Measurements from ENCODE around the gene TCF4. TPM values are rescaled to one million over a fixed set of nuclear protein-coding genes. Genes with fewer than 3 reads are reported as not detected.

The TCF4 gene
- total RNA-seq, 1 donor from 2014 or later = 459 TPM

DNA sequence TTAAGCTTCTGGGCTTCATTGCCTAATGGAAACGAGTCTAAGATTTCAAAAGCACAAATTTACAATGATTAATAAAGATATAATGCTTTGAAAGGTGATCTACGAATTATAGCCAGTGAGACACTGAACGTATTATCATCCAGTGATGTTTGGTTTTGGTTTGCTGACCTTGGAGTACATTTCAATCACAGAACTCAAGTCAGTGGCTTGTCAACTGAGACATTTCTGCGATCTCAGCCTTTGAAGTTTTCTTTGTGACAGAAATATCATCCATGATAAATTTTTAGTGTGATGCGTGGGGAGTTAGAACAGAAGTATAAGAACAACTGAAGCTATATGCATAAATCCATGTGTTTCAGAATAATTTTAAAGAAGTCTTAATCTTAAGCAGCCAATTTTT lies 263.8 kb downstream of the TCF4 start:
- DNase-seq (ENCODE audit: low read depth in 2 of 2) = no peak

DNA sequence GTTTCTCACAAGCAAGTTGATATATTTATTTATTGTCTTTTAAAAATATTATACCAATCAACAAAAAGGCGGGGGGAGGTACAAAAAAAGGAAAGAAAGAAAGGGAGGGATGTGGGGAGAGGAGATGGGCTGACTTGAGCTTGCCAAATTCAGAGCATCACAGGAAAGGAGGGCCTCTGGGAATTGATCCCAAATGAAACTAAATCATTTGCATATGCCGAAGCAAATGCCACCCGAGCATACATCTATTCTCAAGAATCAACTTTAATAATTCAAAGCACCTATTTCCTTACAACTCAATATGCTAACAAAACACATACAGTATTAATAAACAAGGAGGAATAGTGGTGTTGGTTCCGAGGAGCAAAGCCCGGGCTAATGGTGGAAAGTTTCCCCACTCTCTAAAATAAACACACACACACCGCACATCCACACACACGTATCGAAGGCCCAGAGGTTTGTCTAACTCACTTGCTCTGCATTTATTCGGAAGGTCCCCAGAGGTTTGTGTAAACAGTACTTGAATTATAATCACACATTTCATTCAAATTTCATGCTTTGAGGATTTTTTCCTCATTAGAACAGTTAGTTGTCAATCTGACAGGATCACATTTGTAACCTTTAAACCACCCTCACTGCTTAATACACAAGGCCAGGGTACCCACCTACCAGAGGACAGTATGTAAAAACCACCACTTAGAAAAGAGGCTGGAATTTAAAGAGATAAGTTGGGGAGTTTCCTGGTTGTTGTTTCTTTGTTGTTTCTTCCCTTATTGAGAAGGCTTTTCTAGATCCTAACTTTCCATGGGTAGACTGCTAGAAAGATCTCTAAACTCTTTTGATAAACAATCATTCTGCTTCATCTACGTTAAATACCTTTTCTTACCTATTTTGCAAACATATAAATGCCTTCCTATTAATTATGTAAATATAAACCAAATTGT lies 264.7 kb downstream of the TCF4 start:
- DNase-seq (ENCODE audit: low read depth in 2 of 2) = no peak

DNA sequence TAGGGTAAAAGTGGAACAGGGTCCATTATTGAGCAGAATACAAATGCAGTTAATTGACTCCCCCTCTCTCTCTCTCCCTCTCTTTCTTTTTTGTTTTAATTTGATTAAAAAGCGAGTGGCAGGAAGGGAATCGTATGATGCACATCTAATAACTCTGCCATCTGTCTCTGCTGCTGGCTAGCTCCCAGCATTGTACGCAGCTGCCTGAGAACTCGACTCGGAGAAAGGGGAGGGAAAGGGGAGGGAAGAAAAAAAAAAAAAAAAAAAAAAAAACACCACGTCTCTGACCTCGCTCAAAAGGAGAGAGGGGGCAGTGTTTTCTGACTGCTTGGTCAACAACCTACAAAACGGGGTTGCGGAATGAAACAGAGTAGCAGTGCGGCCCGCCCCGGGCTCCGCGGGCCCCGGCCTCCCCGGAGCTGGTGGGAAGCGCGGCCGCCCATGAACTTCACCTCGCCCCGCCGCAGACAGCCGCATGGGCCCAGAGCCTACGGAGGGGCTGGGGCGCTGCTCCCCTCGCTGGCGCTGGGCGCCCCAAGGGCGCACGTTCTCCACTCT lies 265.7 kb downstream of the TCF4 start:
- peak; percentile 92 to 96 for DNase-seq (ENCODE audit: low read depth in 2 of 2)

DNA sequence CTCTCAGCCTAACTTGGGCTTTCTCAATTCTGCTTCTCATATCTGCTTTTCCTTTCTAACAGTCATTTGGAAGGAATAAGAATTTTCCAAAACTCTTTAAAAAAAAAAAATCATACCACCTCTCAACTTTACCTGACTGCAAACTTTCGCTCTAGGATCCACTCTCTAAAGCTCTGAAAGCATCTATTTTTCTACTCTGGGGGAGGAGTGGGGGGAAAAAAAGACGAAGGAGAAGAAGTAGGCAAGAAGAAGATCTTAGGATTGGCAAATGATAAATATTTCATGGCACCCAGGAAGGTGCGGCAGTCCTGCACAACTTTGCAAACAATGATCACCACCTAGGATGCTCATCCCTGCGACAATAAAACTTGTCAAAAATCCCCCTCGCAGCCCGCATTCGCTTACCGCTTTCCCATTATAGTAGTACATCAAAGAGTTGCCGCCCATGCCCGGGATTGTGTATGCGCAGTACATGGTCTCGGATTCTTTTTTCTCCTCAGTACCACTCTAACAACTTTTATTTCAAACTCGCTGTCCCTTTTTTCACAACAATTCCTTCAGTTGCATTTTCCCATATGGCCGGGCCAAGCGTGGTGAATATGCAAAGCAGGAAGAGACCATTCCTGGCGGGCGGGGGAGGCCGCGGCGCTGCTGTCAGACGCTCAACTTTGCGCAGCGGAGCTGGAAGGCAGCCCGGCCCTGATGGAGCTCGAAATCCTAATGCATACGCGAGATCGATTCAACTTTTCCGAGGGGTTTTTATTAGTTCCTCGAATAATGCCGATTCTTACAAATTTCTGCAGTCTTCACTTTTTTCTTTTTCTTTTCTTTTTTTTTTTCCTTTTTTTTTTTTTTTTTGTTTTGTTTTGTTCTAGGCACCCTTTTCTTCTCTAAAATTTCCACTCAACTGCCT lies 266.5 kb downstream of the TCF4 start:
- DNase-seq (ENCODE audit: low read depth in 2 of 2) = peak; percentile 89 to 91

DNA sequence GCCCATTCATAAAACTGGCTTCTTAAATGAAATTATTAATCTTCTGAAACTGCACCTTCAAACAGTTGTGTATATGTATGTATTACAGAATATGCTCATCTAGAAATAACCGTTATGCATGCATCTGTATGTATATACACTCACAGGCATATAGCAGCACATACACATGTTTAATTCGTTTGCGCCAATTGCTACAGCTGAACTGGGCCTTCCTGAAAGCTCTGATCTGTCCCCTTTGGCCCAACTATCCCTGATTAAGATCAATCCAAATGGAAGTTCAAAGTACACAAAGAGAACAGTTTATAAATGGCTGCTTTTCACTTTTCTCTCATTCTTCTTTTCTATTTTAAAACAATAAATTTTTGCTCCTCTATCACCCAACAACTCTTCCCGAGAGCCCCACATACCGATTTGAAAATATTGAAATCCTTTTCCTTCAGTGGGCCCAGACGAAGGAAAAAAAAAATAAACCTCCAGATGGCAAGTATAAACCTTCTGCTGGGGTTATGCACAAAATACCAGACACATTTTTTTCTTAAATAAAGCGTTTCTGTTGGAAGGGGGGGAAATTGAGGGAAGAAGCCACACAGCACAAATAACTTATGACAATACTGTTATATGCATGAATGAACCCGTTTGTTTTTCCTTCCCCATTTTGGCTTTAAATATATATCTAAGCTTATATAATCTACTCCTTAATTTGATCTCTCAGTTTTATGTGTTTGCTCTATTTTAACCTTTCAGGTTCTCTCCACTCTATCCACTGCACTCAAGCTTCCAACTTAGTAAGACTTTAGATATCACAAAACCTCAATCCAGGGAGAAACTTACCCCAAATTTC lies 267.3 kb downstream of the TCF4 start:
- DNase-seq (ENCODE audit: low read depth in 2 of 2) = peak in 1 of 2 donors; percentile 43

DNA sequence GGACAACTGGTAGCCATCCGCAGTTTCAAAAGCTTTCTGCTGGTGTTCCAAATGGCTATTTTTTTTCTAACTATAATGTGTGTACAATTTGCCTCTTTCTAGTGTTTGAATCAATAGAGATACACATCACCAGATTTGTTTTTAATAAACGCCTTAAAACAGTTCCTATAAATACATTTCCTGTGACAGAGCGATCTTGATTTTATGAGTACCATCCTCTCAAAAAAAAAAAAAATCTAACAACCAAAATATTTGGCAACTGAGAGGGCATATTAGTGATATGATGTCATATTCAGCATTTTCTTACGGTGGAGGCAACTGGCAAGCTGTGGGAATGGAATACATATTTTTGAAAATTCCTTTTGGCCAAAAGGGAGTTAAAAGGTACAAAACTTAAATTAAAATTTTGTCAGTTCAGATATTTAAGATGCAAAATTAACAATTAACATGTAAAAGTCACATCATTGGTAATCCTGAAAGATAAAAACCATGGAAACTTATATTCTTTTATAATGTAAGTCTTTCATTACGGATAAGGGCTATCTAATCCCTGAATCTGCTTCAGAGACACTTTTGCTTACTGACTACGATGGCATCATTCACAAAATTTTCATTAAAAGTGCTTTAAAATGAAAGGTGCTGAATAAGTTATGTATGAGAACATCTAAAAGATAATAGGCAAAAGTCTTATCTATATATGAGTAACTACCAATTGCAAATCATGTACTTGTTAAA lies 268.4 kb downstream of the TCF4 start:
- peak in 1 of 2 donors; percentile 61 for DNase-seq (ENCODE audit: low read depth in 2 of 2)

DNA sequence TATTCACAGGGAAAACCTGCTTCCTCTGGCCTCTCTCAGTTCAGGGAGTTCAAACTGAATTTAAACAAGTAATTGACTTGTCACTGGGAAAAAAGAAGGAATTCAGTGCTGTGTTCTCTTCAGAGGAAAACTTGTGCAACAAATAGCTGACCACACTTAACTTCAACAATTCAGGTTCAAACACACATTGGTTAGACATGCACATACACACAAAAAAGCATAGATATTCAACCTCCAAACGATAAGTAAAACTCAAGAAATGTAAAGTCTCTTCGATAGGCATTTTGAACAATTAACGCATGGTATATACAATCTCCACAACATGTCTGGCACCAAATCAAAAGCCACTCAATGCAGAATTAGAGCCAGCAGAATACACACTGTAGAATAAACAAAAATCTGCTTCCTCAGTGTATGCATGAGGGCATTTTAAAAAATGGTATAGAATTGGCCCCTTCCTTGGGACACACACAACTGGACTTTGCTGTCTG lies 269.0 kb downstream of the TCF4 start:
- peak; percentile 71 to 78 for DNase-seq (ENCODE audit: low read depth in 2 of 2)

DNA sequence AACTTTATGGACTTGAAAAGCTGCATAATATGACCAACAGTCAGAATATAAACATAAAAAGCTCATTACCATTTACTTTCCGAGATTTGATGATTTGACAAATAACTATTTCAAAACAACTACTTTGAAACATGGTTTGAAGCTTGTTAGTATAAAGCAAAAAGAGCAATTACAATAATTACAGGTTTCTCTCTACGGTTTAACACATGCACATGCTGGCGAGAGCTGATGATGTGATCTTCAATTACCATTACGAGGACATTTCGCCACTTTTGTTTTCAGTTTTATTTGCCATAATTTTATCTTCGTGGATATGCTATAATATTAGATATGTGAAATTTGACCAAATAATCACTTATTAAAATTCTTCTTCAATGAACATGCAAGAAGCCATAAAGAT lies 270.1 kb downstream of the TCF4 start:
- no peak for DNase-seq (ENCODE audit: low read depth in 2 of 2)

DNA sequence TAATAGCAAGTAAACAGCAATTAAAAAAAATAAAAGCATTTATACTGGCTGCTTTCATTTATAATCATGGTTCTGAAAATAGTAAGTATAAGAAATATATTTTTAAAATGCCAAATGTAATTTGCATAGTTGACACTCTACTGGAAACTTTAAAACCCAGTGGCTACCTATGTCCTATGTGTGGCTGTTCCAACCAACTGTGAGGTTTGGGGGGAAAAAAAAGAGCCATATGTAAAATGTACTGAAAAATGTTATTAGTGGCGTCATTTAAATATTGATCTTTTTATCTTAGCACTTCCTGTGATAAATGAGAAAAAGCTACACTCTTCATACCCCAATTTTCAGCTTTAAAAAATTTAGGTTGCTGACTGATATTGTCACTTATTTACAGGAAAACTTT lies 270.7 kb downstream of the TCF4 start:
- DNase-seq (ENCODE audit: low read depth in 2 of 2) = no peak

DNA sequence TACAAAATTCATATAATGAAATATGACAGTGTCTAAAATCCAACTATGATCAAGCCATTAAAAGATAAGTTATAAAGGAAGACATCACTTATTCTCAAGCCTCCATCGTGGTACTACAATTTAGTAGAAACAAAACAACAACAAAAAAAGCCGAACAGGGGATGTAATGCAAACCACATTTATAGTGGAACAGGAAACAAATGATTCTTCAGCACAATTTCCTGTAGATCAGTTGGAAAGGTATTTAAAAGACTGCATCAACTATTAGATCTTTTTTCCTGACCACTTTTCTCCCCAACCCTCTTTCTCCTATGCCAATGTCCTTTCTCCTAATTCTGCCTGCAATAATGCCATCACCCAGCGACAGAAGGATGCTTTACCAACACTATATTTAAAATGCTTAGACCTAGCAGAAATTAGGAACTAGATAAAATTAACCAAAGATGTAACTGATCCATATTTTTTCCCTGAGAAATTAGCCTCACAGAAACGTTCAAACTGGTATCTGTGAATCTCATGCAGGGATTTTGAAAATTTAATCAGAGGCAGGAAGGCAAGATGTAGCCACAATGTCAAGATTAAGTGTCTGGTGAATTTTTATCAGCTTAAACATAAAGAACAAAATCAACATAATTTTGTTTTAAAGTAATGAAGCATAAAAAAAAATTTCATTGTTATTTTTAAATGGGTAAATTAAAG lies 271.4 kb downstream of the TCF4 start:
- no peak for DNase-seq (ENCODE audit: low read depth in 2 of 2)

DNA sequence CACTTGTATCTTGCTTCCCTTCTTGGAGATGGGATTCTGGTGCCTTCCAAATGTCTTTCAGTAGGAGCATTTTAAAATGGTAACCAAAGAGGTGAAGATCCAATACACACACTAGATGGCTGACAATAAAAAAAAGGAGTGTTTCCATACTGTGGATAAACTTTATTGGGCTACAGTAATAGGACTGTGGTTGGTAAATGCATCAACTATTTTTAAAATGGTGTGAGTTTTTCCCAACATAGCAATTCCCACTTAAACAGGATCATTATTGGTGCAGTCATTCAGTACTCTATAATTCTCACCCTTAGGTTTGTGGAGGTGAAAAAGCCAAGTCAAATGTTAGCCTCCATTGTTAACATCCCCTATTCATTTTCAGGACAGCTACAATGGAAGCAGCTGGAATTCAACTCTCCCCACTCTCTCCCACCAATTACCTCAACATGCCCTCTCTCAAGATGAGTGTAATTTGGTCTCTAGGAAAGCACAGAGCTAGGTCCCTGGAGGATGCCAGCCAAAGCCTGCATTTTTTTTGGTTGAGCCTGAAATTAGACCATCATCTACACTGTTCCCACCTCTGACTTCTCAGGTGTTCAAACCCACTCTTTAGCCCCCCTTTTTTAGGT lies 273.3 kb downstream of the TCF4 start:
- DNase-seq (ENCODE audit: low read depth in 2 of 2) = no peak

DNA sequence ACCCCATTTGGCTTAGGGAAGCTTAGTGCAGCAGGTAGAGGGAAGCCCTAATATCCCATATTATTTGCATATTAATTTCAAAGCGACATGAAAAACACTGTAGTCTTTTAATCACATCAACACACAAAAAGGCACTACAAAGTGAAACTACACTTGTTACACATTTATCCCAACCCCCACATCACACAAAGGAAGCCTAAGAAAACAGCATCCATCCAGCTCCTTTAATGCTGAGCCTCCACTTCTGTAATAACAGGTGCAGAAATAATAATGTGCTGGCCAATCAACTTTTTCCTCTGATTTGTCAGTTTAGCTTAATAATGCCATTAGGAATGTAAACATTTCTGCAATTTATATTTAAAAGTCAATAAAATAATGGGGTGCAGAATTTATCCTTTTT lies 274.0 kb downstream of the TCF4 start:
- no peak for DNase-seq (ENCODE audit: low read depth in 2 of 2)

DNA sequence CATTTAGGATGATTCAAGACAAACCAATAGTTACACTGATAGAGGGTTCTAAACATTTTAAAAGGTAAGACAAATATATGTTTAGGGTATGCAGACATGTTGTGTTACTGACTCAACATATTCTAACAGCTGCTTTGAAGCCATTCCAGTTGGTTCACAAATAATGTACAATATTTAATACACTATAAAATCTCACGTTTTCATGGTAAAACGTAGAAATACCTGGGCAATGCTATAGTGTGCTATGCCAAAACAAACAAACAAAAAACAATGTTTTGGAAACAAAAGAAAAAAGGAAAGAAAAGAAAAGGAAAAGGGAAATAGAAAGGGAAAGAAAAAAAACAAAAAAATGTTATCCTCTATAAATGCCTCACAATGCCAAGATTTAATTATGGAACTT lies 277.1 kb downstream of the TCF4 start:
- DNase-seq (ENCODE audit: low read depth in 2 of 2) = no peak

DNA sequence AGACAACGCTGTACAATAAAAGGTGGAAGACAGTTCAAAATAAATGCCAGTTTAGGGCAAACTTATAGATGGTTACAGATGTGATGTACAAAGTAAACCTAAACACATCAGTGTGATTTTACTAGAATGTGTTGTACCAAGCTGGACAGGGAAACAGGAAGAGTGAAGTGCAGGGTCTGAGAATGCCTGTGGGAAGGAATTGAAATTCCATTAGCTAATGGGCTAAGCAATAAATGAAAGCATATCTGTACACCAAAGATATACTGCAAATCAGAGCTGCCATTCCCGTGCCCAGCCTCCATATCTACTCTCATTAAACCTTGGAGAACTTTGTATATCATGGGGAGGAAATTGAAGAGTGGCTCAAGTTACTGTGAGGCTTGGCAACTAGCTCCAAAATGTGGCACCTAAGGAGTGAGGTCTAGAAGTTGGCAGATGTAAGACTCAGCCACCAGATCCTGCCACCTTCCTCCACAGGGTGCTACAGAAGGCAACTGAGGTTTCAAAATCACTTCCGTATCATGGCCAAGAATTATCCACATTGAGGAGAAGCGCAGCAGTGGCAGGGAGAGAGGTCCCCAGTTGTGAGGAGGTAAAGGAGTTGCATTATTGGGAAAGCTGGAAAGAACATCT lies 277.8 kb downstream of the TCF4 start:
- no peak for DNase-seq (ENCODE audit: low read depth in 2 of 2)

DNA sequence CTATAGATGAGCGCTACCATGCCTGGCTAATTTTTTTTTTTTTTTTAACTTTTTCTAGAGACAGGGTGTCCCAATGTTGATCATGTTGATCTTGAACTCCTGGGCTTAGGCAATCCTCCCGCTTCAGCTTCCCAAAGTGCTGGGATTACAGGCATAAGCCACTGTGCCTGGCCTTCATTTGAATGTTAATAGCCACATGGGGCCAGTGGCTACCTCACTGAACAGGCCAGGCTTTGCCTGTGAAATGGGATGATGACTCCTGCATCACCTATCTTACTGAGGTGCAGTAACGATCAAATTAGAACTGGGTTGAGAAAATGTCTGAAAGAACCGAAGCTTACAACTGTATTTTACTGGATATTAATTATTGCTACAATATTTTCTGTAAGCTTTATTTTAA lies 278.7 kb downstream of the TCF4 start:
- no peak for DNase-seq (ENCODE audit: low read depth in 2 of 2)

DNA sequence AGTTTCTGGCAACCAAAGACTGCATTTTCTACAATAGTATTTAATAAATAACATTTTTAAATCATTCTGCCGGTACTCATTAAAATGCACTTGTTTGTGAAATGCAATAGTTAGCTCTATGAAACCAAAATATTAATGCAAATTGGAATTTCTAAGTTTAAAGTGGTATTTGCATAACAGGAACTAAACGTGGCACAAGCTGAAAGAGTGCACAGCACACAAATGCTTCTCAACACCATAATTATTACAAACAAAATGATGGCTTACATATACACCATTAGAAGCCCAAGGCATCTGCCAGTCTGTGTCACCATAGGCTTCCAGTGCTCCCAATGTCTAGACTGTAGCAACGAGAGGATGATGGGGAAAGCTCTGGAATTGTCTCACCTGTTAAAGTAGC lies 280.5 kb downstream of the TCF4 start:
- DNase-seq (ENCODE audit: low read depth in 2 of 2) = no peak

DNA sequence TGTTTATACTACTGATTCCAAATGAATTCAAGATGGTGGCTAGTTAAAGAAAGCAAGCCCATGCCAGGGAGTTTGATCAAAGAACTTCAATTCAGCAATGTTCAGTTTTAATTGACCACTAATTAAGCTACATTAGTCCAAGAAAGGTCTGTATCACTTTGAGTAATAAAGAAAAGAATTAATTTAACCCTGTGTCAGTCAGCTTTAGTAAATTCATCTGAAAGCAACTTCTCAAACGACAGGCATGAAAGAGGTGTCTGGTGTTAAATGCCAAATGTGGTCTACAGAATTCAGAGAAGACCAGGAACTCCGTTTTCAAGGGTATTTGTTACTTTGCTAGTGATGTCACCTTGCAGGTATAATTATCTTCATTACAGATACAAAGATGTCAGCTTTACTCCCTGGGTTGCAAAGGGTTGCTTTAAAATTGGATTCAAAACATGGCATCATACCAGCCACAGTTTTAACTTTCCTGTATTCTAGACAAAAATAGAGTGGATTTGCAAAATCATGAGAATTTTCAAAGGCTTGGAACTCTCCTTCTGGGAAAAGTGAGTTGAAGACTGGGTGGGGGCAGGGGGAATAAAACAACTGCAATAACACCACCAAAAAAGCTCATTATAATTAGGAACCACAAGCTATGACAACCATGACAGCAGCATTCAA lies 281.5 kb downstream of the TCF4 start:
- no peak for DNase-seq (ENCODE audit: low read depth in 2 of 2)

DNA sequence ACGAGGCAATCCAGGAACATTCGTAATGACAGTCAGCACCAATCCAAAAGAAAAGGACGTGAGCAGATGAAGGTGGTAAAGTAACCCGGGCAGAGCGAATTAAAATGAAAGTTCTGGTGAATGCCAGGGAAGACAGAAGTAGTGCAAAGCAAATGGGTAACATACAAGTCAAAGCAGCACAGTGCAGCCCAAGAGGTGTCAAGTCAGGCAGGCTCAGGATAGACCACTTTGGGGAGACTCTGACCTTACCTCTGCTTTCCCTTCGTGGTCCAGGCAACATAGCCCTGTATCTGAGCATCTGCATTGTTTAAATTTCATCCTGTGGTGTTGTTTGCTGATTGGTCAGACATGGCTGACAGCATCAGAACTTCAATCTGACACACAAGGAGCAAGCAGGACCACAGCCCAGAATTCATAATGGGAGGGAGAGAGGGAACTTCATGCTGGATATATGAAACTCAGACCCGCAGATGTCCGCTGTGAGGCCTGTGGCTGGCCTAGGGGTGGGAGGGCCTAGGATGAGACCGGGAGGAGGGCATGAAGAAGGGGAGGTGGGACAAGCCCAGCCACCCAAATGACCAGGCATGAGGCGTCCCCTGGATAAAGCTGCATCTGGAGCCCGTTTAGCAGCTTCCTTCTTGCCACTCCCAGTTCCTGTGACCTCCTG lies 285.7 kb downstream of the TCF4 start:
- no peak for DNase-seq (ENCODE audit: low read depth in 2 of 2)

All from dermis microvascular lymphatic vessel endothelial cell (primary cell).